Endothelial cell of umbilical vein (primary cell): ENCODE data around the gene EXOC3L1. TPM values are rescaled to one million over a fixed set of nuclear protein-coding genes. Genes with fewer than 3 reads are reported as not detected.

Experiments used
- BruUV-seq: library from RNA; stranded (reverse); fragments of 400-500 nt; replicated peaks from 2 replicates; lab custom pipeline; 2021; lab: Mats Ljungman, UMichigan
- CTCF ChIA-PET: fragments of 300-600, 350-600 bp; sonication (Branson Sonifier 250); formaldehyde crosslinking; loops from one replicate; lab custom pipeline; 2021; ENCODE audit warnings: antibody characterized with exemption, inconsistent platforms; lab: Charles Lee
- POLR2A ChIA-PET: fragments of 300-600, 350-600 bp; sonication (Branson Sonifier 250); formaldehyde crosslinking; loops from one replicate; lab custom pipeline; 2021; ENCODE audit warnings: antibody characterized with exemption, inconsistent platforms; lab: Charles Lee
- DNase-seq: peaks from one replicate; pipeline ENCODE4 v3.0.0-alpha.2; 2011; ENCODE audit warnings: low read depth, low spot score
- FAIRE-seq: peaks from 2 replicates; lab custom pipeline; 2011; peaks lifted over from hg19 to GRCh38; lab: Jason Lieb, UNC
- H2AFZ ChIP-seq: 2 replicates; pipeline ENCODE4 v1.6.0; 2012; ENCODE audit warnings: low read depth, low read length, control low read depth, inconsistent platforms
- H3K27ac ChIP-seq: 2 replicates; pipeline ENCODE4 v1.5.1; 2011; ENCODE audit warnings: low read depth, mild to moderate bottlenecking, control low read depth, low read length, moderate library complexity; ENCODE audit not compliant: insufficient read depth
- H3K27me3 ChIP-seq, 2 experiments: 2 replicates each; pipeline versions ENCODE4 v1.6.0 to v1.6.1; 2011; ENCODE audit warnings: low read length in 2 of 2, mixed read lengths in 1 of 2; ENCODE audit not compliant: control insufficient read depth in 2 of 2, insufficient read depth in 2 of 2
- H3K36me3 ChIP-seq, 2 experiments: 2 replicates in 1 of 2; 3 replicates in 1 of 2; pipeline ENCODE4 v1.5.1; 2011; ENCODE audit warnings: low read length in 2 of 2, mild to moderate bottlenecking in 1 of 2, moderate library complexity in 1 of 2; ENCODE audit not compliant: control insufficient read depth in 2 of 2, insufficient read depth in 2 of 2; ENCODE audit errors: extremely low read depth in 1 of 2
- H3K4me1 ChIP-seq: 3 replicates; pipeline ENCODE4 v1.5.1; 2011; ENCODE audit warnings: mild to moderate bottlenecking, low read length; ENCODE audit not compliant: control insufficient read depth, insufficient read depth; ENCODE audit errors: extremely low read depth
- H3K4me2 ChIP-seq: 2 replicates; pipeline ENCODE4 v1.6.1; 2011; ENCODE audit warnings: low read length, control low read depth, mixed read lengths; ENCODE audit not compliant: insufficient read depth
- H3K4me3 ChIP-seq, 3 experiments: fragments of 200-600 bp in 1 of 3; sonication (generic), shearing (Covaris generic) in 1 of 3; replicated peaks in 1 of 3; 2 replicates each; pipeline ENCODE4 v1.5.1; 2011 to 2016; ENCODE audit warnings: control low read depth in 3 of 3, low read length in 3 of 3, mild to moderate bottlenecking in 2 of 3, inconsistent platforms in 1 of 3, low read depth in 1 of 3, moderate library complexity in 1 of 3; ENCODE audit not compliant: insufficient read depth in 1 of 3
- H3K79me2 ChIP-seq: 2 replicates; pipeline ENCODE4 v1.6.0; 2012; ENCODE audit warnings: low read length, inconsistent platforms; ENCODE audit not compliant: control insufficient read depth, insufficient read depth
- H3K9ac ChIP-seq: replicated peaks from 2 replicates; pipeline ENCODE3; 2011; ENCODE audit warnings: low read length, control low read depth; ENCODE audit not compliant: insufficient read depth; ENCODE audit errors: extremely low read depth
- H3K9me1 ChIP-seq: replicated peaks from 3 replicates; pipeline ENCODE4 v1.6.0; 2011; ENCODE audit warnings: mild to moderate bottlenecking, low read length; ENCODE audit not compliant: control insufficient read depth, insufficient read depth; ENCODE audit errors: extremely low read depth
- H3K9me3 ChIP-seq: replicated peaks from 2 replicates; pipeline ENCODE4 v1.5.1; 2012; ENCODE audit warnings: low read length, inconsistent platforms; ENCODE audit not compliant: control insufficient read depth, insufficient read depth
- H4K20me1 ChIP-seq: replicated peaks from 2 replicates; pipeline ENCODE3; 2011; ENCODE audit warnings: mild to moderate bottlenecking, low read length; ENCODE audit not compliant: control insufficient read depth, insufficient read depth; ENCODE audit errors: extremely low read depth
- EZH2 ChIP-seq: IDR thresholded peaks from 2 replicates; pipeline ENCODE4 v1.6.1; 2012; ENCODE audit warnings: borderline replicate concordance, low read depth, mild to moderate bottlenecking, moderate library complexity, low read length, inconsistent platforms; ENCODE audit not compliant: severe bottlenecking
- FOS ChIP-seq: IDR thresholded peaks from 2 replicates; pipeline ENCODE4 v1.6.1; 2011; ENCODE audit warnings: mild to moderate bottlenecking, low read length, moderate library complexity, borderline replicate concordance; ENCODE audit not compliant: insufficient read depth
- GATA2 ChIP-seq: IDR thresholded peaks from 2 replicates; pipeline ENCODE4 v1.7.0; 2011; ENCODE audit warnings: low read depth, mild to moderate bottlenecking, moderate library complexity, mixed read lengths, low read length; ENCODE audit not compliant: insufficient read length, insufficient read depth
- MYC ChIP-seq: IDR thresholded peaks from one replicate; pipeline ENCODE4 v1.6.1; 2011; ENCODE audit warnings: mild to moderate bottlenecking, low read depth, low read length
- POLR2AphosphoS5 ChIP-seq: IDR thresholded peaks from 2 replicates; pipeline ENCODE4 v1.6.1; 2012; ENCODE audit warnings: low read depth, mild to moderate bottlenecking, control low read depth, low read length, moderate library complexity; ENCODE audit not compliant: insufficient read depth
- dilution Hi-C: fragments of 300-500 bp; cut with MboI; formaldehyde crosslinking; loops from one replicate; pipeline ENCODE4 v1.15.0; 2019; ENCODE audit warnings: low sequenced_read_pairs; ENCODE audit not compliant: extremely low pct_ligation_motif_present
- intact Hi-C: fragments of 100-400 bp; cut with micrococcal nuclease; formaldehyde crosslinking; loops from one replicate; pipeline ENCODE4 v1.10.0; 2022
- polyA plus RNA-seq, 4 experiments: library from polyadenylated mRNA; depleted of rRNA in 3 of 4; stranded (reverse) in 3 of 4; unstranded in 1 of 4; fragments of >200 nt; gene quantifications; 2 replicates each; pipeline versions ENCODE4 v1.2.1 to v1.2.3, GENCODE V29; 2011 to 2012; ENCODE audit warnings: missing spikeins in 1 of 4
- total RNA-seq: library from RNA; stranded (reverse); gene quantifications from 2 replicates; pipeline ENCODE4 v1.2.3, GENCODE V29; 2021
- TF ChIP-seq, protein P1 (sequence below), 2 donors: IDR thresholded peaks; 1 replicate in 1 of 2; 2 replicates in 1 of 2; pipeline ENCODE4 v1.5.1; 2011; ENCODE audit warnings: low read length in 2 of 2, mild to moderate bottlenecking in 2 of 2, moderate library complexity in 2 of 2, control low read depth in 1 of 2, inconsistent platforms in 1 of 2, low read depth in 1 of 2; ENCODE audit not compliant: insufficient read depth in 1 of 2; ENCODE audit errors: extremely low read depth in 1 of 2

EXOC3L1 gene
- total and polyA plus RNA-seq, 2 donors (not counting 3 experiments of a cell fraction or from before 2014, with no cell fraction given): 10.8 to 11.6 TPM

GRCh38 chr16:67154578-67155294 is 35.2 kb downstream of the EXOC3L1 start:
- Histone ChIP-seq H3K9me1 (no peaks in the 10 kb centered on the region), H3K36me3 (no peaks in the 10 kb centered on the region), H3K79me2 (no peaks in the 10 kb centered on the region), H3K9ac (no peak overlapping the region), H3K4me1 (peaks cover 3% of the 10 kb centered on the region), H3K4me3 (peak overlapping the region in 1 of 3 experiments; percentile 15), H4K20me1 (no peaks in the 10 kb centered on the region), H3K27me3 (peaks cover 2 to 7% of the 10 kb centered on the region in 2 experiments), H3K27ac (no peak overlapping the region), H3K9me3 (no peaks in the 10 kb centered on the region), H3K4me2 (peak overlapping the region; percentile 44), H2AFZ (no peak overlapping the region)
- CTCF ChIA-PET: interaction anchor here (0.6 to 8.2 kb wide), 64 partner anchors 8 to 324 kb away, joined by 3 to 302 read pairs (median 7); partner anchors contain the start of genes CDH16, CES3, CES4A and CIAO2B
- FAIRE-seq (no peak), DNase-seq (no peak)
- POLR2A ChIA-PET: interaction anchor here (1.2 kb wide), 1 partner anchor 137 kb away, joined by 12 read pairs; no protein-coding TSS in a partner anchor
- BruUV-seq: no TSS peak
- dilution Hi-C loops: no loop called here
- TF ChIP-seq MYC (no peak), GATA2 (no peak), EZH2 (no peak), POLR2AphosphoS5 (no peak), FOS (no peak)
- TF ChIP-seq, protein P1, sequence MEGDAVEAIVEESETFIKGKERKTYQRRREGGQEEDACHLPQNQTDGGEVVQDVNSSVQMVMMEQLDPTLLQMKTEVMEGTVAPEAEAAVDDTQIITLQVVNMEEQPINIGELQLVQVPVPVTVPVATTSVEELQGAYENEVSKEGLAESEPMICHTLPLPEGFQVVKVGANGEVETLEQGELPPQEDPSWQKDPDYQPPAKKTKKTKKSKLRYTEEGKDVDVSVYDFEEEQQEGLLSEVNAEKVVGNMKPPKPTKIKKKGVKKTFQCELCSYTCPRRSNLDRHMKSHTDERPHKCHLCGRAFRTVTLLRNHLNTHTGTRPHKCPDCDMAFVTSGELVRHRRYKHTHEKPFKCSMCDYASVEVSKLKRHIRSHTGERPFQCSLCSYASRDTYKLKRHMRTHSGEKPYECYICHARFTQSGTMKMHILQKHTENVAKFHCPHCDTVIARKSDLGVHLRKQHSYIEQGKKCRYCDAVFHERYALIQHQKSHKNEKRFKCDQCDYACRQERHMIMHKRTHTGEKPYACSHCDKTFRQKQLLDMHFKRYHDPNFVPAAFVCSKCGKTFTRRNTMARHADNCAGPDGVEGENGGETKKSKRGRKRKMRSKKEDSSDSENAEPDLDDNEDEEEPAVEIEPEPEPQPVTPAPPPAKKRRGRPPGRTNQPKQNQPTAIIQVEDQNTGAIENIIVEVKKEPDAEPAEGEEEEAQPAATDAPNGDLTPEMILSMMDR (IDR thresholded peaks at IDR 0.05; ENCODE audit: extremely low read depth in 1 of 2, insufficient read depth in 1 of 2, low read depth in 1 of 2, low read length in 2 of 2): no peak
- intact Hi-C loops: loop anchor here (1.0 kb wide), 3 partner anchors 50 to 177 kb away; no protein-coding TSS in a partner anchor
